ENCODE results near the gene TMEM198. TPM values are rescaled to one million over a fixed set of nuclear protein-coding genes. Genes with fewer than 3 reads are reported as not detected.

The TMEM198 gene
- total and polyA plus RNA-seq, 4 donors = 0.74 to 1.9 (median 1.5) TPM

DNA sequence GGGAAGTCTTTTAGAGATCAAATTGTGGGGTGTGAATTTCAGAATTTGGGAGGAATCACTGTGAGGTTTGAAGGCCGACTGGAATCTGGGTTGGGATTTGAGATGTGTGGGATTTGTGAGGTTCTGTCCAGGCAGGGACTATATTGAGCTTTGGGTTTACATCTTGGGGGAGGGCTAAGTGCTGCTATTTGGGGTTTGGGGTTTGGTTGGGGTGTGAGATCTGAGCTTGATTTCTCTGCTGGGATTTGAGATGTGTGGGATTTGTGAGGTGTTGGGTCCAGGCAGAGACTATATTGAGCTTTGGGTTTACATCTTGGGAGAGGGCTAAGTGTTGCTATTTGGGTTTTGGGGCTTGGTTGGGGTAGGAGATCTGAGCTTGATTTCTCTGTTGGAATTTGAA is 44.3 kb upstream of the TMEM198 start (continued):
- TF ChIP-seq, protein P1, sequence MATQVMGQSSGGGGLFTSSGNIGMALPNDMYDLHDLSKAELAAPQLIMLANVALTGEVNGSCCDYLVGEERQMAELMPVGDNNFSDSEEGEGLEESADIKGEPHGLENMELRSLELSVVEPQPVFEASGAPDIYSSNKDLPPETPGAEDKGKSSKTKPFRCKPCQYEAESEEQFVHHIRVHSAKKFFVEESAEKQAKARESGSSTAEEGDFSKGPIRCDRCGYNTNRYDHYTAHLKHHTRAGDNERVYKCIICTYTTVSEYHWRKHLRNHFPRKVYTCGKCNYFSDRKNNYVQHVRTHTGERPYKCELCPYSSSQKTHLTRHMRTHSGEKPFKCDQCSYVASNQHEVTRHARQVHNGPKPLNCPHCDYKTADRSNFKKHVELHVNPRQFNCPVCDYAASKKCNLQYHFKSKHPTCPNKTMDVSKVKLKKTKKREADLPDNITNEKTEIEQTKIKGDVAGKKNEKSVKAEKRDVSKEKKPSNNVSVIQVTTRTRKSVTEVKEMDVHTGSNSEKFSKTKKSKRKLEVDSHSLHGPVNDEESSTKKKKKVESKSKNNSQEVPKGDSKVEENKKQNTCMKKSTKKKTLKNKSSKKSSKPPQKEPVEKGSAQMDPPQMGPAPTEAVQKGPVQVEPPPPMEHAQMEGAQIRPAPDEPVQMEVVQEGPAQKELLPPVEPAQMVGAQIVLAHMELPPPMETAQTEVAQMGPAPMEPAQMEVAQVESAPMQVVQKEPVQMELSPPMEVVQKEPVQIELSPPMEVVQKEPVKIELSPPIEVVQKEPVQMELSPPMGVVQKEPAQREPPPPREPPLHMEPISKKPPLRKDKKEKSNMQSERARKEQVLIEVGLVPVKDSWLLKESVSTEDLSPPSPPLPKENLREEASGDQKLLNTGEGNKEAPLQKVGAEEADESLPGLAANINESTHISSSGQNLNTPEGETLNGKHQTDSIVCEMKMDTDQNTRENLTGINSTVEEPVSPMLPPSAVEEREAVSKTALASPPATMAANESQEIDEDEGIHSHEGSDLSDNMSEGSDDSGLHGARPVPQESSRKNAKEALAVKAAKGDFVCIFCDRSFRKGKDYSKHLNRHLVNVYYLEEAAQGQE (IDR thresholded peaks at IDR 0.05) = no peak
- TF ChIP-seq JUND (IDR thresholded peaks at IDR 0.05) = no peak
- TF ChIP-seq, protein P2, sequence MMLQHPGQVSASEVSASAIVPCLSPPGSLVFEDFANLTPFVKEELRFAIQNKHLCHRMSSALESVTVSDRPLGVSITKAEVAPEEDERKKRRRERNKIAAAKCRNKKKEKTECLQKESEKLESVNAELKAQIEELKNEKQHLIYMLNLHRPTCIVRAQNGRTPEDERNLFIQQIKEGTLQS (IDR thresholded peaks at IDR 0.05) = no peak
- no peak for TF ChIP-seq GABPA (IDR thresholded peaks at IDR 0.05 in 1 of 2, conservative IDR thresholded peaks at IDR 0.05 in 1 of 2)
- TF ChIP-seq HNF4G (IDR thresholded peaks at IDR 0.05) = no peak

DNA sequence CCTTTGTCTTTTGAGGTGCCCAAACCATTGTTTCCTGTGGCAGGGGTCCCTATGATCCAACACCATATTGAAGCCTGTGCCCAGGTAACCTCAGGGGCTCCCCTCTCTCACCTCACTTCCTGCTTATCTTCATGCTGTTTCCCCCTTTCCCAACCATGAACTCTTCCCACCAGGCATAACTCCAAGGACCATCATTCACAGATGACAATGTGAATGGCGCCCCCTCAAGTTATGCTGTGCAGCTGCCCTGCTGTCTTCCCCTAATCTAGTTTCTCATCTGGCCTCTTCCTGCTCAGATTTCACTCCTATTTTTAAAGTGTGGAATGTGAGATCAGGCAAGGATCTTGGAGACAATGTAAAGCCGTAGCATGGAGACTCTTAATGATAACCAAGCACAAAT is 43.7 kb upstream of the TMEM198 start:
- no peaks in the 10 kb centered on the region for H3K9me3 ChIP-seq (ENCODE audit: control insufficient read depth in 4 of 4, low read length in 3 of 4)
- DNase-seq (ENCODE audit: low spot score) = no peak
- H3K4me3 ChIP-seq (ENCODE audit: low read depth in 1 of 3, low read length in 3 of 3) = no peak overlapping the region
- peaks cover 3 to 23% (median 14%) of the 10 kb centered on the region in 4 donors for H3K36me3 ChIP-seq (ENCODE audit: control insufficient read depth in 4 of 4, insufficient read depth in 3 of 4, low read depth in 1 of 4, low read length in 3 of 4)
- no peak overlapping the region for H3K27ac ChIP-seq (ENCODE audit: low read depth in 1 of 2, low read length in 2 of 2)
- peaks cover 6 to 32% (median 22%) of the 10 kb centered on the region in 4 donors for H3K4me1 ChIP-seq (ENCODE audit: control insufficient read depth in 4 of 4, insufficient read depth in 4 of 4, low read length in 3 of 4)
- 96% methylated on average over 2 of the region's 2 CpGs for WGBS
- TF ChIP-seq JUND (IDR thresholded peaks at IDR 0.05) (no peak), TAF1 (conservative IDR thresholded peaks at IDR 0.05) (no peak), RXRA (IDR thresholded peaks at IDR 0.05) (no peak), HNF4A (conservative IDR thresholded peaks at IDR 0.05) (no peak), RAD21 (IDR thresholded peaks at IDR 0.05) (no peak), NR2F2 (IDR thresholded peaks at IDR 0.05) (no peak), FOXA2 (IDR thresholded peaks at IDR 0.05) (no peak)
- TF ChIP-seq, protein P1 (IDR thresholded peaks at IDR 0.05) = no peak
- TF ChIP-seq, protein P3, sequence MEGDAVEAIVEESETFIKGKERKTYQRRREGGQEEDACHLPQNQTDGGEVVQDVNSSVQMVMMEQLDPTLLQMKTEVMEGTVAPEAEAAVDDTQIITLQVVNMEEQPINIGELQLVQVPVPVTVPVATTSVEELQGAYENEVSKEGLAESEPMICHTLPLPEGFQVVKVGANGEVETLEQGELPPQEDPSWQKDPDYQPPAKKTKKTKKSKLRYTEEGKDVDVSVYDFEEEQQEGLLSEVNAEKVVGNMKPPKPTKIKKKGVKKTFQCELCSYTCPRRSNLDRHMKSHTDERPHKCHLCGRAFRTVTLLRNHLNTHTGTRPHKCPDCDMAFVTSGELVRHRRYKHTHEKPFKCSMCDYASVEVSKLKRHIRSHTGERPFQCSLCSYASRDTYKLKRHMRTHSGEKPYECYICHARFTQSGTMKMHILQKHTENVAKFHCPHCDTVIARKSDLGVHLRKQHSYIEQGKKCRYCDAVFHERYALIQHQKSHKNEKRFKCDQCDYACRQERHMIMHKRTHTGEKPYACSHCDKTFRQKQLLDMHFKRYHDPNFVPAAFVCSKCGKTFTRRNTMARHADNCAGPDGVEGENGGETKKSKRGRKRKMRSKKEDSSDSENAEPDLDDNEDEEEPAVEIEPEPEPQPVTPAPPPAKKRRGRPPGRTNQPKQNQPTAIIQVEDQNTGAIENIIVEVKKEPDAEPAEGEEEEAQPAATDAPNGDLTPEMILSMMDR (IDR thresholded peaks at IDR 0.05; ENCODE audit: low read depth, low read length, missing input control) = no peak
- TF ChIP-seq, protein P2 (IDR thresholded peaks at IDR 0.05) = no peak
- TF ChIP-seq, protein P4, sequence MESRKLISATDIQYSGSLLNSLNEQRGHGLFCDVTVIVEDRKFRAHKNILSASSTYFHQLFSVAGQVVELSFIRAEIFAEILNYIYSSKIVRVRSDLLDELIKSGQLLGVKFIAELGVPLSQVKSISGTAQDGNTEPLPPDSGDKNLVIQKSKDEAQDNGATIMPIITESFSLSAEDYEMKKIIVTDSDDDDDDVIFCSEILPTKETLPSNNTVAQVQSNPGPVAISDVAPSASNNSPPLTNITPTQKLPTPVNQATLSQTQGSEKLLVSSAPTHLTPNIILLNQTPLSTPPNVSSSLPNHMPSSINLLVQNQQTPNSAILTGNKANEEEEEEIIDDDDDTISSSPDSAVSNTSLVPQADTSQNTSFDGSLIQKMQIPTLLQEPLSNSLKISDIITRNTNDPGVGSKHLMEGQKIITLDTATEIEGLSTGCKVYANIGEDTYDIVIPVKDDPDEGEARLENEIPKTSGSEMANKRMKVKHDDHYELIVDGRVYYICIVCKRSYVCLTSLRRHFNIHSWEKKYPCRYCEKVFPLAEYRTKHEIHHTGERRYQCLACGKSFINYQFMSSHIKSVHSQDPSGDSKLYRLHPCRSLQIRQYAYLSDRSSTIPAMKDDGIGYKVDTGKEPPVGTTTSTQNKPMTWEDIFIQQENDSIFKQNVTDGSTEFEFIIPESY (IDR thresholded peaks at IDR 0.05) = no peak
- H3K9ac ChIP-seq (ENCODE audit: low read depth in 1 of 2, low read length in 2 of 2) = no peak overlapping the region
- no peaks in the 10 kb centered on the region for H3K27me3 ChIP-seq (ENCODE audit: control insufficient read depth in 4 of 4, insufficient read depth in 4 of 4, low read length in 3 of 4)
